Measurements from ENCODE around the gene LUC7L.
"Not testable (repeated sequence)": the region's sequence is repeated elsewhere in the genome, so short reads cannot be mapped to it uniquely, and the experiment has no call there.

The LUC7L gene

GRCh38 chr16:249431-249830, 20.2 kb upstream of the LUC7L start:
- no peak overlapping the region for H3K4me3 ChIP-seq (ENCODE audit: insufficient read depth, low read depth, low read length)
- H3K27me3 ChIP-seq (ENCODE audit: control insufficient read depth, insufficient read depth, low read length, poor library complexity, severe bottlenecking): no peaks in the 10 kb centered on the region
- H3K27ac ChIP-seq (ENCODE audit: insufficient read depth, low read depth, low read length, poor library complexity, severe bottlenecking): no peak overlapping the region
- WGBS, 2 experiments: 93 to 95% methylated on average over 12 of the region's 12 CpGs
- H3K4me1 ChIP-seq (ENCODE audit: control insufficient read depth, insufficient read depth, low read length): no peaks in the 10 kb centered on the region
- no peaks in the 10 kb centered on the region for H3K9me3 ChIP-seq (ENCODE audit: control insufficient read depth, low read length)
- no peaks in the 10 kb centered on the region for H3K36me3 ChIP-seq (ENCODE audit: control insufficient read depth, insufficient read depth, low read length)

- no peaks in the 10 kb centered on the region for H3K9me3 ChIP-seq (ENCODE audit: control insufficient read depth, low read length)
- H3K36me3 ChIP-seq (ENCODE audit: control insufficient read depth, insufficient read depth, low read length): no peaks in the 10 kb centered on the region
- H3K27ac ChIP-seq (ENCODE audit: insufficient read depth, low read depth, low read length, poor library complexity, severe bottlenecking): no peak overlapping the region
- H3K4me1 ChIP-seq (ENCODE audit: control insufficient read depth, insufficient read depth, low read length): no peaks in the 10 kb centered on the region
- H3K27me3 ChIP-seq (ENCODE audit: control insufficient read depth, insufficient read depth, low read length, poor library complexity, severe bottlenecking): no peaks in the 10 kb centered on the region
- WGBS, 2 experiments: 92 to 93% methylated on average over 12 of the region's 12 CpGs
- H3K4me3 ChIP-seq (ENCODE audit: insufficient read depth, low read depth, low read length): no peak overlapping the region
Measured at GRCh38 chr16:247027-247426, 17.8 kb upstream of the LUC7L start.

GRCh38 chr16:245105-245504, 15.9 kb upstream of the LUC7L start:
- H3K27ac ChIP-seq (ENCODE audit: insufficient read depth, low read depth, low read length, poor library complexity, severe bottlenecking): no peak overlapping the region
- no peaks in the 10 kb centered on the region for H3K4me1 ChIP-seq (ENCODE audit: control insufficient read depth, insufficient read depth, low read length)
- no peaks in the 10 kb centered on the region for H3K36me3 ChIP-seq (ENCODE audit: control insufficient read depth, insufficient read depth, low read length)
- no peaks in the 10 kb centered on the region for H3K9me3 ChIP-seq (ENCODE audit: control insufficient read depth, low read length)
- WGBS, 2 experiments: 94 to 97% methylated on average over 9 of the region's 9 CpGs
- H3K4me3 ChIP-seq (ENCODE audit: insufficient read depth, low read depth, low read length): no peak overlapping the region
- no peaks in the 10 kb centered on the region for H3K27me3 ChIP-seq (ENCODE audit: control insufficient read depth, insufficient read depth, low read length, poor library complexity, severe bottlenecking)

- 92 to 95% methylated on average over 4 of the region's 4 CpGs for WGBS, 2 experiments
Measured at GRCh38 chr16:243348-243747, 14.1 kb upstream of the LUC7L start.

GRCh38 chr16:242281-242680, 13.0 kb upstream of the LUC7L start:
- H3K27ac ChIP-seq (ENCODE audit: insufficient read depth, low read depth, low read length, poor library complexity, severe bottlenecking): no peak overlapping the region
- H3K4me1 ChIP-seq (ENCODE audit: control insufficient read depth, insufficient read depth, low read length): no peaks in the 10 kb centered on the region
- H3K36me3 ChIP-seq (ENCODE audit: control insufficient read depth, insufficient read depth, low read length): no peaks in the 10 kb centered on the region
- H3K9me3 ChIP-seq (ENCODE audit: control insufficient read depth, low read length): no peaks in the 10 kb centered on the region
- no peak overlapping the region for H3K4me3 ChIP-seq (ENCODE audit: insufficient read depth, low read depth, low read length)
- no peaks in the 10 kb centered on the region for H3K27me3 ChIP-seq (ENCODE audit: control insufficient read depth, insufficient read depth, low read length, poor library complexity, severe bottlenecking)
- 94% methylated on average over 10 of the region's 10 CpGs for WGBS, 2 experiments

More at GRCh38 chr16:243348-243747, 14.1 kb upstream of the LUC7L start:
- Histone ChIP-seq H3K27me3 (ENCODE audit: control insufficient read depth, insufficient read depth, low read length, poor library complexity, severe bottlenecking) (no peaks in the 10 kb centered on the region), H3K27ac (ENCODE audit: insufficient read depth, low read depth, low read length, poor library complexity, severe bottlenecking) (no peak overlapping the region), H3K4me3 (ENCODE audit: insufficient read depth, low read depth, low read length) (no peak overlapping the region), H3K9me3 (ENCODE audit: control insufficient read depth, low read length) (no peaks in the 10 kb centered on the region), H3K36me3 (ENCODE audit: control insufficient read depth, insufficient read depth, low read length) (no peaks in the 10 kb centered on the region), H3K4me1 (ENCODE audit: control insufficient read depth, insufficient read depth, low read length) (no peaks in the 10 kb centered on the region)

GRCh38 chr16:240559-240958, 11.3 kb upstream of the LUC7L start:
- Histone ChIP-seq H3K4me1 (ENCODE audit: control insufficient read depth, insufficient read depth, low read length) (no peaks in the 10 kb centered on the region), H3K27ac (ENCODE audit: insufficient read depth, low read depth, low read length, poor library complexity, severe bottlenecking) (no peak overlapping the region), H3K27me3 (ENCODE audit: control insufficient read depth, insufficient read depth, low read length, poor library complexity, severe bottlenecking) (no peaks in the 10 kb centered on the region), H3K36me3 (ENCODE audit: control insufficient read depth, insufficient read depth, low read length) (no peaks in the 10 kb centered on the region), H3K9me3 (ENCODE audit: control insufficient read depth, low read length) (no peaks in the 10 kb centered on the region), H3K4me3 (ENCODE audit: insufficient read depth, low read depth, low read length) (no peak overlapping the region)
- 91 to 98% methylated on average over 8 of the region's 8 CpGs for WGBS, 2 experiments

GRCh38 chr16:239948-240277, 10.7 kb upstream of the LUC7L start:
- no peaks in the 10 kb centered on the region for H3K9me3 ChIP-seq (ENCODE audit: control insufficient read depth, low read length)
- WGBS, 2 experiments: 95 to 97% methylated on average over 3 of the region's 3 CpGs
- no peak overlapping the region for H3K27ac ChIP-seq (ENCODE audit: insufficient read depth, low read depth, low read length, poor library complexity, severe bottlenecking)
- H3K36me3 ChIP-seq (ENCODE audit: control insufficient read depth, insufficient read depth, low read length): no peaks in the 10 kb centered on the region
- H3K27me3 ChIP-seq (ENCODE audit: control insufficient read depth, insufficient read depth, low read length, poor library complexity, severe bottlenecking): no peaks in the 10 kb centered on the region
- no peaks in the 10 kb centered on the region for H3K4me1 ChIP-seq (ENCODE audit: control insufficient read depth, insufficient read depth, low read length)
- no peak overlapping the region for H3K4me3 ChIP-seq (ENCODE audit: insufficient read depth, low read depth, low read length)

- WGBS, 2 experiments: 0% methylated on average over 85 of the region's 85 CpGs
- Histone ChIP-seq H3K9me3 (ENCODE audit: control insufficient read depth, low read length) (no peaks in the 10 kb centered on the region), H3K36me3 (ENCODE audit: control insufficient read depth, insufficient read depth, low read length) (no peaks in the 10 kb centered on the region), H3K4me1 (ENCODE audit: control insufficient read depth, insufficient read depth, low read length) (no peaks in the 10 kb centered on the region), H3K27ac (ENCODE audit: insufficient read depth, low read depth, low read length, poor library complexity, severe bottlenecking) (peak within 1 kb of the TSS; percentile 98), H3K4me3 (ENCODE audit: insufficient read depth, low read depth, low read length) (peak within 1 kb of the TSS; percentile 95), H3K27me3 (ENCODE audit: control insufficient read depth, insufficient read depth, low read length, poor library complexity, severe bottlenecking) (no peaks in the 10 kb centered on the region)
Measured at GRCh38 chr16:234468-235305, 5.4 kb upstream of the LUC7L start, which contains the start of gene FAM234A. TSS of gene FAM234A (plus strand) at chr16:234821. CDS start at chr16:254414, 19,593 bp downstream.

GRCh38 chr16:230949-231348, 1.7 kb upstream of the LUC7L start:
- Histone ChIP-seq H3K4me3 (ENCODE audit: insufficient read depth, low read depth, low read length) (no peak overlapping the region), H3K27me3 (ENCODE audit: control insufficient read depth, insufficient read depth, low read length, poor library complexity, severe bottlenecking) (no peaks in the 10 kb centered on the region), H3K4me1 (ENCODE audit: control insufficient read depth, insufficient read depth, low read length) (peaks cover 5% of the 10 kb centered on the region), H3K36me3 (ENCODE audit: control insufficient read depth, insufficient read depth, low read length) (peaks cover 6% of the 10 kb centered on the region), H3K9me3 (ENCODE audit: control insufficient read depth, low read length) (no peaks in the 10 kb centered on the region), H3K27ac (ENCODE audit: insufficient read depth, low read depth, low read length, poor library complexity, severe bottlenecking) (no peak overlapping the region)
- WGBS, 2 experiments: 92 to 93% methylated on average over 22 of the region's 22 CpGs

- not testable (repeated sequence) for H3K27ac ChIP-seq (ENCODE audit: insufficient read depth, low read depth, low read length, poor library complexity, severe bottlenecking); H3K36me3 ChIP-seq (ENCODE audit: control insufficient read depth, insufficient read depth, low read length); H3K4me1 ChIP-seq (ENCODE audit: control insufficient read depth, insufficient read depth, low read length); H3K4me3 ChIP-seq (ENCODE audit: insufficient read depth, low read depth, low read length); H3K9me3 ChIP-seq (ENCODE audit: control insufficient read depth, low read length); H3K27me3 ChIP-seq (ENCODE audit: control insufficient read depth, insufficient read depth, low read length, poor library complexity, severe bottlenecking)
- 95 to 96% methylated on average over 18 of the region's 18 CpGs for WGBS, 2 experiments
Measured at GRCh38 chr16:230351-230750, 1.1 kb upstream of the LUC7L start.

Measured in ectodermal cell (in vitro differentiated cells).